Cardiac ventricle fibroblast (primary cell): ENCODE measurements around the gene CTDNEP1. TPM values are rescaled to one million over a fixed set of nuclear protein-coding genes. Genes with fewer than 3 reads are reported as not detected.

Experiments used
- total RNA-seq: library from RNA; depleted of rRNA; stranded (reverse); fragments of >200 nt; gene quantifications from 2 replicates; pipeline ENCODE4 v1.2.3, GENCODE V29; 2015

Gene CTDNEP1
- total RNA-seq: 78.3 and 99.5 TPM in 2 replicates

GRCh38 chr17:7251661-7252175 lies at the start of gene CTDNEP1:
Gene CTDNEP1, minus strand, starts transcription at chr17:7251734. Its CDS starts 438 bp downstream, at chr17:7251296.

GRCh38 chr17:7294614-7295153 lies 43.1 kb upstream of the CTDNEP1 start, which contains the start of gene YBX2:
Gene YBX2, minus strand, starts transcription at chr17:7294639. Its CDS starts 139 bp downstream, at chr17:7294500.

DNA sequence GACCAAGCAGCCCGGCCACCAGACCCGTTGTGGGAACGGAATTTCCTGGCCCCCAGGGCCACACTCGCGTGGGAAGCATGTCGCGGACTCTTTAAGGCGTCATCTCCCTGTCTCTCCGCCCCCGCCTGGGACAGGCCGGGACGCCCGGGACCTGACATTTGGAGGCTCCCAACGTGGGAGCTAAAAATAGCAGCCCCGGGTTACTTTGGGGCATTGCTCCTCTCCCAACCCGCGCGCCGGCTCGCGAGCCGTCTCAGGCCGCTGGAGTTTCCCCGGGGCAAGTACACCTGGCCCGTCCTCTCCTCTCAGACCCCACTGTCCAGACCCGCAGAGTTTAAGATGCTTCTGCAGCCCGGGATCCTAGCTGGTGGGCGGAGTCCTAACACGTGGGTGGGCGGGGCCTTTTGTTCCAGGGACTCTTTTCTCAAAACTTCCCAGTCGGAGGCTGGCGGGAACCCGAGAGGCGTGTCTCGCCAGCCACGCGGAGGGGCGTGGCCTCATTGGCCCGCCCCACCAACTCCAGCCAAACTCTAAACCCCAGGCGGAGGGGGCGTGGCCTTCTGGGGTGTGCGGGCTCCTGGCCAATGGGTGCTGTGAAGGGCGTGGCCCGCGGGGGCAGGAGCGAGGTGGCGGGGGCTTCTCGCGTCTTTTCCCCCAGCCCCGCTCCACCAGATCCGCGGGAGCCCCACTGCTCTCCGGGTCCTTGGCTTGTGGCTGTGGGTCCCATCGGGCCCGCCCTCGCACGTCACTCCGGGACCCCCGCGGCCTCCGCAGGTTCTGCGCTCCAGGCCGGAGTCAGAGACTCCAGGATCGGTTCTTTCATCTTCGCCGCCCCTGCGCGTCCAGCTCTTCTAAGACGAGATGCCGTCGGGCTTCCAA lies 29.8 kb upstream of the CTDNEP1 start, which contains the start of gene SLC2A4:
Gene SLC2A4, plus strand, starts transcription at position 645 of the 879 bp plus-strand sequence. Its CDS starts 217 bp downstream, at position 862.

DNA sequence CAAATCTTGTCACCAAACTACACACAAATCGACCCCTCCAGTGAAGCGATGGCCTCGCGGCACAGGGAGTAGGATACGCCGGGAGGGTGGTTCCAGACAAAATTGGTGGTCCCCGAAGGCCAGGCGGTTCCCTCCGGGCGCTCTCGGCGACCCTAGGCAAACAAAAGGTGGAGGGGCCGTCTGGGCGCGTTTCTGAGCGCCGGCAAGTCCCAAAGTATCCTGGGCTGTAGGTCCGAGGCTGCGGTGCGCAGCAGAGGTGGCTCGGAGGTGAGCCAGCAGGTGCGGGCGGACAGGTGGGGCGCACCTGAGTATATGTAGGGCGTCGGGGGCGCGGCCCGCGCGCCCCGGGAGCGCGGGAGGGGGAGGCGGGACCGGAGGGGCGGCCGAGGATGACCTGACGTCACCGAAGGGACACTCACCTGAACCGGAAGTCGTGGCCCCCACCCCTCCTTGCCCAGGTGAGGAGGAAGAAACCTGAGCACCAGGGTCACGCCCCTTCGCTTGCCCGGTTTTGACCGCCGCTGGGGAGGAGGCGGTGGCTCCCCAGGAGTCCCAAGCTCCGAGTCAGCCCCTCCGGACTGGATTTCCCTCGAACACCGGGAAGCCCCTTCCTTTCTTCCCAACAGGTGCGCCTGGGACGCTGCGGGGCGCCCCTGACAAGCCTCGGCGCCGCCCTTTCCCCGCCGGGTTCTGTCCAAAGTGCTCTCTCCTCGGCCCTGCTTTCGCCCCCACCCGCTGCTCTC lies 10.8 kb upstream of the CTDNEP1 start, which contains the start of gene CLDN7:
Gene CLDN7, minus strand, starts transcription at position 287 of the 743 bp plus-strand sequence. CDS start 435 bp downstream, outside the sequence.

DNA sequence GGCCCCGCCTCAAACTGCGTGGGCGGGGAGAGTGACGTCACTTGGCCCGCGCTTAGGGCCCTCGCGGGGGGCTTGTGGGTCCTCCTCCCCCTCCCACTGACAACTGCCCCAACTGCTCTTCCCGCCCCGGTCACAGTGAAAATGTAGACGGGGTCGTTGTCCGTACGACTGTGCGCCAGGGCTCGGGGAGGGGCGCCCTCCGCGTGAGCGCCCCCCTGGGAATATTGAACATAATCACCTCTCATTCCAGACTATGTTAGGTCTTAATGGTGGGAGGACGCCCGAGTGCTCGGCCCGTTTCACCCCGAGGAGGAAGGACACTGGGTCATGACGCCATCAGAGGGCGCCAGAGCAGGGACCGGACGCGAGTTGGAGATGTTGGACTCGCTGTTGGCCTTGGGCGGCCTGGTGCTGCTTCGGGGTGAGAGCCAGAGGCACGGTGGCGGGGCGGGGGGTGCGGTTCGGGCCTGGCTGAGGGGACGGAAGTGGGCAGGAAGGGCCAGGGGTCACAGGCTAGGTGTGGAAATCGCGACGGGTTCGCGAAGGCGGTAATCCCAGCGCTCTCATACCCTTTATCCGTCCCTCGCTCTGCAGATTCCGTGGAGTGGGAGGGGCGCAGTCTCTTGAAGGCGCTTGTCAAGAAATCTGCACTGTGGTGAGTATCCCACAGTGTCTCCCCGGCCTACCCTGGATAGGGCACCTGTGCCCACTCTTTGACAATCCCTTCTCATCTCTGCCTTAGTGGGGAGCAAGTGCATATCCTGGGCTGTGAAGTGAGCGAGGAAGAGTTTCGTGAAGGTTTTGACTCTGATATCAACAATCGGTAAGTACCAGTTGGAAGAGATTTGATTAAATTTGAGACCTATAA lies 876 bp upstream of the CTDNEP1 start, which contains the start of gene ELP5:
Gene ELP5, plus strand, starts transcription at position 40 of the 868 bp plus-strand sequence. Its CDS starts 336 bp downstream, at position 376.

GRCh38 chr17:7241783-7242716 lies 9.5 kb downstream of the CTDNEP1 start, which contains the start of gene GABARAP:
Gene GABARAP, minus strand, starts transcription at chr17:7242449. Its CDS starts 119 bp downstream, at chr17:7242330.

DNA sequence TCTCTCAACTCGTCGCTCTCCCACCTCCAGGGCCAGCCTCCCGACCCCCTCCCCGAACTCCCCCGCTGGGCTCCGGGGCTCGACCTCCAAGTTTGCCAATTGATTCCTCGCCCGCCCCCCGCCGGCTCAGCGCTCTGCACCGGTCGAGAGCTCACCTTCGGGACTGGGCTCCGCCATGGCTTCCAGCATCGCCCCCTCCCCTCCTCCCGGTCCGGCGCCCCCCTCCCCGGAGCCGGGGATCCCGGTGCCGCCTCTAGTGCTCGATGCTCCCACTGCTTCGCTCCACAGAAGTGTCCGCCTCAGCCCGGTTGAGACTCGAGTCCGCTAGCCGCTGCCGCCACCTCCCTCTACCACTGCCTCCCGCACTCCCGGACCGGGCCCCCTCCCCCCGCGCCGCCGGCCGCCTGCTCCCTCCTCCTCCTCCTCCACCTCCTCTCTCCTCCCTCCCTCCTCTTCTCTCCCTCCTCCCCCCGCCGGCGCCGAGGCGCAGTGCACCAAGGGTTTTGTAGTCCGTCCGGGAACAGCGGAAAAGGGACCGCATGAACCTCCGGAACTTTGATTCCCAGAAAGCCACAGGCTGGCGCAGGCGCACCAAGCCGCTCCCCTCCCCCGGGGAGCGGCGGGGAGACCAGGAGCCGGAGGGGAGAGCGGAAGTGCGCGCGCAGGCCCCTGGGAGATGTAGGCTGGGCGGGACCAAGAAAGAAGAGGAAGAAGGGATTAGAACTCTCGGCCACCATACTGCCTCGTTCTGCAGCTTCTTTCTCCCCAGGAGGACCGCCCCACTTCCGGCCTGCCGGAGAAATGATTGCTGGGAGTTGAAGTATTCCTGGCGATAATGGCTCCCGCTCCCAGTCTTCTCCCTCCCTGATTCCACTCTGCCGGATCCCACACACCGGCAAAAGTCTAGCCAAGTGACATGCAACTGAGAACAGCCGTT lies 12.2 kb downstream of the CTDNEP1 start, which contains the start of gene PHF23:
Gene PHF23, minus strand, starts transcription at position 367 of the 937 bp plus-strand sequence. Its CDS starts 178 bp downstream, at position 189.

DNA sequence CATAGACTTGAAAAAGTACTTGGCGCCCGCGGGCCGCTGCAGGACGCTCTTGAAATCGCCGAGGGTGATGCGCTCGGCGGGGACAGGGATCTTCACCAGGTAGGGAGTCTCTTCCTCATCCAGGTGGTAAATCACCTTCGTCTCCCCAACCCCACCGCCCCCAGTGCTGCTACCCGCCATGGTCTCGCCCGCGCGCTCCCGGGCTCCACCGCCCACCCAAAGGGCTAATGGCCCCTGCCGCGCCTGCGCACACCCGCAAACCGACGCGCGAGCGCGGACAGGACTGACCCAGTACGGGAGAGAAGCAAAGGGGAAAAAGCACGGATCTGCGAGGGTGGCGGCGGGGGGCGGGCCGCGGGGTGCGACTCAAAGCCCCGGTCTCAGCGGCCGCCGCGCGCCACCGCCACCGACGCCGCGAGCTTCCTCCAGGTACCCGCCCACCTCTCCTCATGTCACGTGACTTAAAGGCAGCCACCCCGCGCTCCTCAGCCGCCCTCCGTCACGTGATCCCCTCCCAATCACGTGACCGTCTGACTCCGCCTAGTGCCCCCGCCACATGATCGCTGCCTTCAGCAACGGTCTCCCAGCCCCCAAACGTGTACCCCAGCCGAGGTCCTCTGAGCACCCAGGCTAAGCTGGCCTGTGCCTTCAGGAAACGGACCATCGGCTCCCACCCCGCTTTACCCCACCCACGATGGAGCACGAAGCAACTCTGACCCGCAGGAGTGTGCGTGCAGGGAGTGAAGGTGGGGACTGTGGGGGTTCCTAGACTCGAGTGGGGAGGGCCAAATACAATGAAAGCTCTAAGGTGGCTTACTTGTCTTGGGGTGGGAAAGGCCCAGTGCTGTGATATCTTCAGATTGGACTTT lies 17.2 kb downstream of the CTDNEP1 start, which contains the start of gene DVL2:
Gene DVL2, minus strand, starts transcription at position 435 of the 869 bp plus-strand sequence. Its CDS starts 255 bp downstream, at position 180.

GRCh38 chr17:7219812-7220592 lies 31.5 kb downstream of the CTDNEP1 start, which contains the start of the genes ACADVL and DLG4:
Gene ACADVL, plus strand, starts transcription at chr17:7219938. Its CDS starts 47 bp downstream, at chr17:7219985.
Gene DLG4, minus strand, starts transcription at chr17:7219836.

Other genes with a start within 250 kb of the CTDNEP1 start
- gene RNASEK, start 239.1 kb downstream of the CTDNEP1 start, total RNA-seq: 162 and 214 TPM in 2 replicates
- 1.9 and 2.6 TPM in 2 replicates for gene BCL6B, start 228.7 kb downstream of the CTDNEP1 start, total RNA-seq
- 0.06 and 0.98 TPM in 2 replicates for gene SLC16A13, start 215.7 kb downstream of the CTDNEP1 start, total RNA-seq
- not detected in 2 replicates for gene SLC16A11, start 207.6 kb downstream of the CTDNEP1 start, total RNA-seq
- gene CLEC10A, start 171.5 kb downstream of the CTDNEP1 start, total RNA-seq: 0.24 TPM in 1 of 2 replicates, not detected in the other
- gene ASGR2, start 136.9 kb downstream of the CTDNEP1 start, total RNA-seq: not detected in 2 replicates
- 0.24 and 0.25 TPM in 2 replicates for gene ASGR1, start 72.4 kb downstream of the CTDNEP1 start, total RNA-seq
- gene DLG4, start 31.9 kb downstream of the CTDNEP1 start, total RNA-seq: 17.7 and 21.6 TPM in 2 replicates
- 281 and 473 TPM in 2 replicates for gene ACADVL, start 31.8 kb downstream of the CTDNEP1 start, total RNA-seq
- gene DVL2, start 17.2 kb downstream of the CTDNEP1 start, total RNA-seq: 31.5 and 44.1 TPM in 2 replicates
- 38.6 and 48.0 TPM in 2 replicates for gene PHF23, start 12.3 kb downstream of the CTDNEP1 start, total RNA-seq
- gene GABARAP, start 9.3 kb downstream of the CTDNEP1 start, total RNA-seq: 318 and 677 TPM in 2 replicates
- gene ELP5, start 481 bp upstream of the CTDNEP1 start, total RNA-seq: 30.1 and 41.1 TPM in 2 replicates
- gene CLDN7, start 10.7 kb upstream of the CTDNEP1 start, total RNA-seq: 2.0 TPM in 1 of 2 replicates, not detected in the other
- 0.05 TPM in 1 of 2 replicates, not detected in the other for gene SLC2A4, start 30.0 kb upstream of the CTDNEP1 start, total RNA-seq
- gene YBX2, start 42.9 kb upstream of the CTDNEP1 start, total RNA-seq: 0.06 TPM in 1 of 2 replicates, not detected in the other
- gene EIF5A, start 55.9 kb upstream of the CTDNEP1 start, total RNA-seq: 259 and 332 TPM in 2 replicates
- 29.9 and 34.0 TPM in 2 replicates for gene GPS2, start 63.6 kb upstream of the CTDNEP1 start, total RNA-seq
- 6.4 and 12.7 TPM in 2 replicates for gene NEURL4, start 77.6 kb upstream of the CTDNEP1 start, total RNA-seq
- gene ACAP1, start 84.8 kb upstream of the CTDNEP1 start, total RNA-seq: 0.73 TPM in 1 of 2 replicates, not detected in the other
- 11.9 and 14.6 TPM in 2 replicates for gene KCTD11, start 100.4 kb upstream of the CTDNEP1 start, total RNA-seq
- gene TMEM95, start 103.4 kb upstream of the CTDNEP1 start, total RNA-seq: not detected in 2 replicates
- 0.05 TPM in 1 of 2 replicates, not detected in the other for gene TNK1, start 129.4 kb upstream of the CTDNEP1 start, total RNA-seq
- gene PLSCR3, start 142.8 kb upstream of the CTDNEP1 start, total RNA-seq: 48.7 and 57.0 TPM in 2 replicates
- gene TMEM256, start 152.4 kb upstream of the CTDNEP1 start, total RNA-seq: 42.9 and 68.5 TPM in 2 replicates
- gene NLGN2, start 156.1 kb upstream of the CTDNEP1 start, total RNA-seq: 20.6 and 23.5 TPM in 2 replicates
- gene SPEM1, start 168.6 kb upstream of the CTDNEP1 start, total RNA-seq: not detected in 2 replicates
- not detected in 2 replicates for gene SPEM2, start 173.9 kb upstream of the CTDNEP1 start, total RNA-seq
- gene SPEM3, start 177.1 kb upstream of the CTDNEP1 start, total RNA-seq: not detected in 2 replicates
- gene TMEM102, start 183.7 kb upstream of the CTDNEP1 start, total RNA-seq: 0.62 and 2.1 TPM in 2 replicates
- gene FGF11, start 187.8 kb upstream of the CTDNEP1 start, total RNA-seq: 1.1 and 1.2 TPM in 2 replicates
- 2.5 and 4.8 TPM in 2 replicates for gene CHRNB1, start 193.3 kb upstream of the CTDNEP1 start, total RNA-seq
- gene ZBTB4, start 227.9 kb upstream of the CTDNEP1 start, total RNA-seq: 25.5 and 32.9 TPM in 2 replicates
- not detected in 2 replicates for gene SLC35G6, start 229.7 kb upstream of the CTDNEP1 start, total RNA-seq
- 67.3 and 74.0 TPM in 2 replicates for gene POLR2A, start 232.6 kb upstream of the CTDNEP1 start, total RNA-seq